ENCODE results near the gene TENT5C. TPM values are rescaled to one million over a fixed set of nuclear protein-coding genes. Genes with fewer than 3 reads are reported as not detected.

Gene TENT5C
- total RNA-seq, 1 experiment from 2014 or later: 1.4 TPM

DNA sequence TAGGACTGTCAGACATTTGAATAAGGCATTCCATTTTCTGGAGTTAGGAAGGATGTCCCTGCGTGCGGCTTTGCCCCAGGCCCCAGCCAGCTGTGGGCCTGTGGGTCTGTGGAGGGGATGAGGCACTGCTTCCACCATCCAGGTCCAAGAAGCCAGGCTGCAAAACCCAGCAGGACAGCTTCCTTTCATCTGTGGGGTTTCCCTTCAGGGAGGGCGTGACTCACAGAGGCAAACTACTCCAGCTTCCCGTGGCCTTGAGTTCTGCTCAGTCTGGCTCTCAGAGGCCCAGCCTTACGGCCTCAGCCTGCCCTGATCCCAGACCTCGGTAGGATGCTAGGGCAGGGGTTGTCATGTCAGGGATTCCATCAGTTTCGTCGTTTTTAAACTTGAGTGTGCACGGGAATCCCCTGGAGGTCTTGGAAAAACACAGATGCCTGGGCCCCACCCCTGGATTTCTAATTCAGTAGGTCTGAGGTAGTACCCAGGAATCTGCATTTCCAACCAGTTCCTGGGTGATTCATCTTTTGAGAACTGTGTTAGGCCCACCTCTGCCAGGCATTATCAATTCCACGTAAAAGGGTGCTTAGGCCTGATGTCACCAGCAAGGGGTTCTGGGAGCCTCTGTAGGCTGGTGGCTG lies 32.3 kb upstream of the TENT5C start:
- ChIA-PET POLR2A (interaction anchor here (0.8 kb wide), 1 partner anchor 34 kb away, joined by 3 read pairs; no protein-coding TSS in a partner anchor), CTCF (interaction anchor here (1.2 to 2.0 kb wide), 4 partner anchors 9 to 184 kb away, joined by 3 to 7 read pairs (median 4); no protein-coding TSS in a partner anchor)
- H3K27me3 Mint-ChIP-seq (ENCODE audit: low read depth): no peaks in the 10 kb centered on the region
- H3K4me3 Mint-ChIP-seq: no peak overlapping the region
- no peak for DNase-seq (ENCODE audit: low spot score)
- no peak overlapping the region for H3K27ac Mint-ChIP-seq
- H3K36me3 Mint-ChIP-seq: no peaks in the 10 kb centered on the region
- ATAC-seq: no peak
- peaks cover 10% of the 10 kb centered on the region for H3K4me1 Mint-ChIP-seq
- TF ChIP-seq, protein P1, sequence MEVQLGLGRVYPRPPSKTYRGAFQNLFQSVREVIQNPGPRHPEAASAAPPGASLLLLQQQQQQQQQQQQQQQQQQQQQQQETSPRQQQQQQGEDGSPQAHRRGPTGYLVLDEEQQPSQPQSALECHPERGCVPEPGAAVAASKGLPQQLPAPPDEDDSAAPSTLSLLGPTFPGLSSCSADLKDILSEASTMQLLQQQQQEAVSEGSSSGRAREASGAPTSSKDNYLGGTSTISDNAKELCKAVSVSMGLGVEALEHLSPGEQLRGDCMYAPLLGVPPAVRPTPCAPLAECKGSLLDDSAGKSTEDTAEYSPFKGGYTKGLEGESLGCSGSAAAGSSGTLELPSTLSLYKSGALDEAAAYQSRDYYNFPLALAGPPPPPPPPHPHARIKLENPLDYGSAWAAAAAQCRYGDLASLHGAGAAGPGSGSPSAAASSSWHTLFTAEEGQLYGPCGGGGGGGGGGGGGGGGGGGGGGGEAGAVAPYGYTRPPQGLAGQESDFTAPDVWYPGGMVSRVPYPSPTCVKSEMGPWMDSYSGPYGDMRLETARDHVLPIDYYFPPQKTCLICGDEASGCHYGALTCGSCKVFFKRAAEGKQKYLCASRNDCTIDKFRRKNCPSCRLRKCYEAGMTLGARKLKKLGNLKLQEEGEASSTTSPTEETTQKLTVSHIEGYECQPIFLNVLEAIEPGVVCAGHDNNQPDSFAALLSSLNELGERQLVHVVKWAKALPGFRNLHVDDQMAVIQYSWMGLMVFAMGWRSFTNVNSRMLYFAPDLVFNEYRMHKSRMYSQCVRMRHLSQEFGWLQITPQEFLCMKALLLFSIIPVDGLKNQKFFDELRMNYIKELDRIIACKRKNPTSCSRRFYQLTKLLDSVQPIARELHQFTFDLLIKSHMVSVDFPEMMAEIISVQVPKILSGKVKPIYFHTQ (CRISPR knock-in tag; IDR thresholded peaks at IDR 0.05): no peak
- TF ChIP-seq E2F1 (CRISPR knock-in tag; IDR thresholded peaks at IDR 0.05): no peak
- TF ChIP-seq, protein P2, sequence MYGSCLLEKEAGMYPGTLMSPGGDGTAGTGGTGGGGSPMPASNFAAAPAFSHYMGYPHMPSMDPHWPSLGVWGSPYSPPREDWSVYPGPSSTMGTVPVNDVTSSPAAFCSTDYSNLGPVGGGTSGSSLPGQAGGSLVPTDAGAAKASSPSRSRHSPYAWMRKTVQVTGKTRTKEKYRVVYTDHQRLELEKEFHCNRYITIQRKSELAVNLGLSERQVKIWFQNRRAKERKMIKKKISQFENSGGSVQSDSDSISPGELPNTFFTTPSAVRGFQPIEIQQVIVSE (CRISPR knock-in tag; IDR thresholded peaks at IDR 0.05; ENCODE audit: borderline replicate concordance): no peak
- H3K9me3 Mint-ChIP-seq: no peaks in the 10 kb centered on the region

- H3K27ac Mint-ChIP-seq: peak overlapping the region; percentile 39; the same call in 1 of the 2 replicates
- TF ChIP-seq CREM (CRISPR knock-in tag; IDR thresholded peaks at IDR 0.05): no peak
- TF ChIP-seq, protein P3, sequence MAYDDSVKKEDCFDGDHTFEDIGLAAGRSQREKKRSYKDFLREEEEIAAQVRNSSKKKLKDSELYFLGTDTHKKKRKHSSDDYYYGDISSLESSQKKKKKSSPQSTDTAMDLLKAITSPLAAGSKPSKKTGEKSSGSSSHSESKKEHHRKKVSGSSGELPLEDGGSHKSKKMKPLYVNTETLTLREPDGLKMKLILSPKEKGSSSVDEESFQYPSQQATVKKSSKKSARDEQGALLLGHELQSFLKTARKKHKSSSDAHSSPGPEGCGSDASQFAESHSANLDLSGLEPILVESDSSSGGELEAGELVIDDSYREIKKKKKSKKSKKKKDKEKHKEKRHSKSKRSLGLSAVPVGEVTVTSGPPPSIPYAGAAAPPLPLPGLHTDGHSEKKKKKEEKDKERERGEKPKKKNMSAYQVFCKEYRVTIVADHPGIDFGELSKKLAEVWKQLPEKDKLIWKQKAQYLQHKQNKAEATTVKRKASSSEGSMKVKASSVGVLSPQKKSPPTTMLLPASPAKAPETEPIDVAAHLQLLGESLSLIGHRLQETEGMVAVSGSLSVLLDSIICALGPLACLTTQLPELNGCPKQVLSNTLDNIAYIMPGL (CRISPR knock-in tag; IDR thresholded peaks at IDR 0.05): no peak
- no peak for TF ChIP-seq GTF2I (CRISPR knock-in tag; conservative IDR thresholded peaks at IDR 0.05)
- ATAC-seq (peak; percentile 43), DNase-seq (ENCODE audit: low spot score) (no peak)
- H3K4me1 Mint-ChIP-seq: peaks cover 10% of the 10 kb centered on the region
- no peaks in the 10 kb centered on the region for H3K27me3 Mint-ChIP-seq (ENCODE audit: low read depth)
- H3K4me3 Mint-ChIP-seq: no peak overlapping the region
- ChIA-PET CTCF (interaction anchor here (1.2 to 2.0 kb wide), 4 partner anchors 8 to 183 kb away, joined by 3 to 7 read pairs (median 4); no protein-coding TSS in a partner anchor), POLR2A (interaction anchor here (0.8 kb wide), 1 partner anchor 33 kb away, joined by 3 read pairs; no protein-coding TSS in a partner anchor)
- H3K36me3 Mint-ChIP-seq: no peaks in the 10 kb centered on the region
- H3K9me3 Mint-ChIP-seq: no peaks in the 10 kb centered on the region
These were observed 31.6 kb upstream of the TENT5C start for GRCh38 chr1:117574161-117574835.

- no peak overlapping the region for H3K4me3 Mint-ChIP-seq
- H3K9me3 Mint-ChIP-seq: no peaks in the 10 kb centered on the region
- H3K36me3 Mint-ChIP-seq: no peaks in the 10 kb centered on the region
- no peak overlapping the region for H3K27ac Mint-ChIP-seq
- ATAC-seq (no peak), DNase-seq (ENCODE audit: low spot score) (no peak)
- TF ChIP-seq, protein P4, sequence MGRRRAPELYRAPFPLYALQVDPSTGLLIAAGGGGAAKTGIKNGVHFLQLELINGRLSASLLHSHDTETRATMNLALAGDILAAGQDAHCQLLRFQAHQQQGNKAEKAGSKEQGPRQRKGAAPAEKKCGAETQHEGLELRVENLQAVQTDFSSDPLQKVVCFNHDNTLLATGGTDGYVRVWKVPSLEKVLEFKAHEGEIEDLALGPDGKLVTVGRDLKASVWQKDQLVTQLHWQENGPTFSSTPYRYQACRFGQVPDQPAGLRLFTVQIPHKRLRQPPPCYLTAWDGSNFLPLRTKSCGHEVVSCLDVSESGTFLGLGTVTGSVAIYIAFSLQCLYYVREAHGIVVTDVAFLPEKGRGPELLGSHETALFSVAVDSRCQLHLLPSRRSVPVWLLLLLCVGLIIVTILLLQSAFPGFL (CRISPR knock-in tag; IDR thresholded peaks at IDR 0.05; ENCODE audit: borderline replicate concordance): no peak
- TF ChIP-seq ARID4B (CRISPR knock-in tag; IDR thresholded peaks at IDR 0.05; ENCODE audit: borderline replicate concordance) (no peak), SOX15 (CRISPR knock-in tag; IDR thresholded peaks at IDR 0.05) (no peak), FOXP1 (CRISPR knock-in tag; IDR thresholded peaks at IDR 0.05; ENCODE audit: borderline replicate concordance) (no peak), SP1 (CRISPR knock-in tag; conservative IDR thresholded peaks at IDR 0.05) (no peak)
- POLR2A ChIA-PET: no interaction called here
- peaks cover 9% of the 10 kb centered on the region for H3K4me1 Mint-ChIP-seq
- CTCF ChIA-PET: interaction anchor here (1.0 kb wide), 1 partner anchor 63 kb away, joined by 3 read pairs; no protein-coding TSS in a partner anchor
- no peaks in the 10 kb centered on the region; the same call in 1 of the 2 replicates for H3K27me3 Mint-ChIP-seq (ENCODE audit: low read depth)
These were observed 30.1 kb upstream of the TENT5C start for GRCh38 chr1:117575586-117576225.
